ENCODE data around the gene MIR17HG. TPM values are rescaled to one million over a fixed set of nuclear protein-coding genes. Genes with fewer than 3 reads are reported as not detected.

MIR17HG gene
- total RNA-seq, 4 donors from 2014 or later, result 2.2 to 5.7 (median 3.3) TPM

- 69 to 82% methylated on average over 4 of the region's 4 CpGs for WGBS, 2 donors
- Histone ChIP-seq H3K4me3 (no peak overlapping the region), H3K4me1 (peaks cover 0 to 20% (median 0%) of the 10 kb centered on the region in 4 donors), H3K27ac (no peak overlapping the region), H3K36me3 (peaks cover 0 to 20% (median 0%) of the 10 kb centered on the region in 3 donors), H3K27me3 (no peaks in the 10 kb centered on the region), H3K9me3 (no peaks in the 10 kb centered on the region)
- no peak for DNase-seq (ENCODE audit: low spot score in 2 of 2)
- TF ChIP-seq EP300 (IDR thresholded peaks at IDR 0.05) (no peak), CTCF (IDR thresholded peaks at IDR 0.05) (no peak), POLR2A (IDR thresholded peaks at IDR 0.05) (no peak)
Measured at GRCh38 chr13:91360246-91360751, 12.8 kb downstream of the MIR17HG start.

GRCh38 chr13:91361755-91362271 is 14.3 kb downstream of the MIR17HG start:
- TF ChIP-seq CTCF (IDR thresholded peaks at IDR 0.05) (no peak), POLR2A (IDR thresholded peaks at IDR 0.05) (no peak), EP300 (IDR thresholded peaks at IDR 0.05) (no peak)
- no peak overlapping the region for H3K4me3 ChIP-seq
- 79 to 85% methylated on average over 1 of the region's 1 CpG for WGBS, 2 donors

GRCh38 chr13:91362908-91363307 is 15.4 kb downstream of the MIR17HG start:
- Histone ChIP-seq H3K27ac (no peak overlapping the region), H3K9me3 (no peaks in the 10 kb centered on the region), H3K27me3 (no peaks in the 10 kb centered on the region), H3K36me3 (no peaks in the 10 kb centered on the region), H3K4me1 (peaks cover 0 to 20% (median 0%) of the 10 kb centered on the region in 4 donors), H3K4me3 (no peak overlapping the region)
- 72 to 84% methylated on average over 1 of the region's 1 CpG for WGBS, 2 donors
- TF ChIP-seq CTCF (IDR thresholded peaks at IDR 0.05) (no peak), POLR2A (IDR thresholded peaks at IDR 0.05) (no peak), EP300 (IDR thresholded peaks at IDR 0.05) (no peak)
- no peak for DNase-seq (ENCODE audit: low spot score in 2 of 2)

More at GRCh38 chr13:91361755-91362271, 14.3 kb downstream of the MIR17HG start:
- H3K27me3 ChIP-seq, result no peaks in the 10 kb centered on the region
- H3K4me1 ChIP-seq, result peaks cover 0 to 20% (median 0%) of the 10 kb centered on the region in 4 donors
- no peak for DNase-seq (ENCODE audit: low spot score in 2 of 2)
- H3K36me3 ChIP-seq, result peaks cover 0 to 5% (median 0%) of the 10 kb centered on the region in 3 donors
- H3K9me3 ChIP-seq, result no peaks in the 10 kb centered on the region
- H3K27ac ChIP-seq, result no peak overlapping the region

GRCh38 chr13:91368101-91368500 is 20.6 kb downstream of the MIR17HG start:
- 95% methylated on average over 1 of the region's 1 CpG for WGBS, 2 donors
- no peaks in the 10 kb centered on the region for H3K9me3 ChIP-seq
- no peaks in the 10 kb centered on the region for H3K27me3 ChIP-seq
- peaks cover 0 to 9% (median 0%) of the 10 kb centered on the region in 4 donors for H3K4me1 ChIP-seq
- DNase-seq (ENCODE audit: low spot score in 2 of 2), result no peak
- TF ChIP-seq CTCF (IDR thresholded peaks at IDR 0.05) (no peak), POLR2A (IDR thresholded peaks at IDR 0.05) (no peak), EP300 (IDR thresholded peaks at IDR 0.05) (no peak)
- H3K36me3 ChIP-seq, result no peaks in the 10 kb centered on the region
- no peak overlapping the region for H3K4me3 ChIP-seq
- no peak overlapping the region for H3K27ac ChIP-seq

- DNase-seq (ENCODE audit: low spot score in 2 of 2), result no peak
- Histone ChIP-seq H3K4me3 (no peak overlapping the region), H3K9me3 (no peaks in the 10 kb centered on the region), H3K27ac (no peak overlapping the region), H3K4me1 (peaks cover 0 to 9% (median 0%) of the 10 kb centered on the region in 4 donors), H3K36me3 (no peaks in the 10 kb centered on the region), H3K27me3 (no peaks in the 10 kb centered on the region)
- WGBS, 2 donors, result 75 to 91% methylated on average over 3 of the region's 3 CpGs
- TF ChIP-seq POLR2A (IDR thresholded peaks at IDR 0.05) (no peak), CTCF (IDR thresholded peaks at IDR 0.05) (no peak), EP300 (IDR thresholded peaks at IDR 0.05) (no peak)
Measured at GRCh38 chr13:91368676-91369440, 21.4 kb downstream of the MIR17HG start.
